ENCODE data around the gene HP. TPM values are rescaled to one million over a fixed set of nuclear protein-coding genes. Genes with fewer than 3 reads are reported as not detected.

Gene HP
- total RNA-seq, 1 donor from 2014 or later = not detected

GRCh38 chr16:72084445-72084844 is 30.1 kb downstream of the HP start:
- intact Hi-C loops (cut with micrococcal nuclease) = no loop called here

DNA sequence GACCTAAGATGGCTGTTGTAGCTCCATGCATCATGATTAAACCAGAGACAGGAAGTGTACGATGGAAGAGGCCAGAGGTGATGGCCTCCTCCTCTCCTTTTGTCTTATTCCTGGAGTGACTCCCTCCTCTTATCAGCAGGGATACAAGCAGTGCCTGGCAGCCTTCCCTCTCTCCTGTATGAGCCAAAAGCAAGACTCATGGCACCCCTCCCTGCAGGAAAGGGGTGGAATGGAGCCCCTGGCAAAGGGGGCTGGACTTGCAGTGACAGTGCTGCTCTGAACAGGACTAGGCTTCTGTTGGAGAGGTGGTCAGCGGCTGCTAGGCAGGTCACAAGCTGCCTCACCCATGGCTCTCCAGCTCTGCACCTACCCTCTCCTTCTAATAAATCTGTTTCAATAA is 30.7 kb downstream of the HP start:
- intact Hi-C loops (cut with micrococcal nuclease) = no loop called here

GRCh38 chr16:72091217-72091616 is 36.9 kb downstream of the HP start:
- intact Hi-C loops (cut with micrococcal nuclease) = no loop called here

DNA sequence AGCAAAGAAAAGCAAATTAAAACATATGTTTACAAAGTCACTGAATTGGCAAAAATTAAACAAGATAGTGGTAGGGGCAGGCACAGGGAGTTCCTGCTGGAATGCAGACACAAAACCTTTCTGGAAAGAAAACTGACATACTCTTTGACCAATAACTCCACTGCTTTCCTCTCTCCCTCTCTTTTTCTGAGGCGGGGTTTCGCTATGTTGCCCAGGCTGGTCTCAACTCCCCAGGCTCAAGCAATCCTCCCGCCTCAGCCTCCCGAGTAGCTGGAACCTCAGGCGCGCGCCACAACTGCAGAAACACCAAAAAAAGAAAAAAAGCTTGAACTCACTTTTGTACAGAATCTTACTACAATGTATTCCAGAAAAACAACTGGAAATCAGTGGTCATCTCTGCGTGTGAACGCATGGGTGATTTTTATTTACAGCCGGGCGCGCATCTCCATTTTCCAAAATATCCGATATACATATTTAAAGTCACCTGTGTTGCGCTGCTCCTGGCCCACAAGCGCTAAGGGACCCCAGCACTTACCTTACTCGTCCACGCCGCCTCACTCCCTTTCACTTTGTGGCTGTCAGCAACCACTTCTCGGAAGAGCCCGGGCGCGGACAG is 38.6 kb downstream of the HP start:
- intact Hi-C loops (cut with micrococcal nuclease) = loop anchor here (1.0 to 2.0 kb wide), 13 partner anchors 85 to 1712 kb away; partner anchors contain the start of genes AP1G1, ATXN1L, CMTR2 and DHODH

DNA sequence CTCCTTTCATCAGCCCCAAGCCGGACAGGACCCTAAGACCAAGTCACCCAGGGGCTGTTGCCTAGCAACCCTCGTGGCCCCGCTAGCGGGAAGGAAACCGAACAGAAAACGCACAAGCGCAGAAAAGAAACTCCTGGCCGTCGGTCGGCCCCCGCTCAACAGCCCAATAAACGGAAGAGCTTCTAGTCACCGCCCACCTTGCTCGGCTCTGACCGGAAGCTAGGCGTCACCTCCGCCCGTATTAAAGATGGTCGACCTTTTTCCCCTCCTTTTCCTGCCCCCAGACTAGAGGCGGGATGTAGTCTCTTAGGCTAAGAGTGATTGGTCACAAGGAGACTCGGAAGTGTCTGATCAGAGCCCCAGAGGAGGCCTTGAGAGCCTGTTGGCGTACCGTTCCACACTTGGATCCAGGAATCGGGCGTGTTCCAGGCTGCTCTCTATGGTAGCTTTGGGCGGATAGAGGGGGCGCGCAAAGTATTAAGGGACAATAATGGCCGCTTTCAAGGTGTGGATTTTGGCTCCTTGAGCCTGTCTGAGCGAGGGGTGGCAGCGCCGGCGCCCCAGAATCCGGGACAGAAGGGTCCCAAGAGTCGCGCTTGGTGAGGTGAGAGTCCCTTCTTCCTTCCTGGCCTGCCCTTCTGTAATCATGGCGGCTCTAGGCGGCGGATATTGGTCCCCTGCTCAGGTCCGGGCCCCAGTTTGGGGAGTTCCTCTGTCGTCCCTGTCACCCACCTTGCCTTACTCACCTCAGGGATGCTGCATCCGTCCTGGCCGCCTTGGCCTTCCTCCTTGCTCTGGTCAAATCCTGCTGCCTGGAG is 39.4 kb downstream of the HP start, which contains the start of the genes DHX38 and TXNL4B:
Gene DHX38, plus strand, starts transcription at position 400 of the 818 bp plus-strand sequence. CDS start 2,311 bp downstream, outside the sequence.
Gene TXNL4B, minus strand, starts transcription at position 173 of the 818 bp plus-strand sequence. CDS start 2,871 bp downstream, outside the sequence.
- intact Hi-C loops (cut with micrococcal nuclease) = loop anchor here (1.0 to 2.0 kb wide), 13 partner anchors 85 to 1712 kb away; partner anchors contain the start of genes AP1G1, ATXN1L, CMTR2 and DHODH

DNA sequence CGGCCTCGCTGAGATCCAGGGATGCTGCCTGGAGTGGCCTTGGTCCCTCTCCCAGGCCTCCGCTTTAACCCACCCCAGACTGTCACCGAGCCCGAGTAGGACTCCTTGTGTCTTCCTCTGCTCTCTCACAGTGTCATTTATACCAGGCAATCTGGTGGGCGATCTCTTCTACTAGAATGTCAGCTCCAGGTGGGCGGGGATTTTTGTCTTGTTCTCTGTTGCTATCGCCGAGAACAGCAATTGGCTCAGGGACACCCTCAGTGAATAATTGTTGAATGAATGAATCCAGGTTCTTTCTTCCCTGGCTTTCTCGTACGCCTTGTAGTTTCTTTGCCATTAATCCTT is 39.9 kb downstream of the HP start:
- intact Hi-C loops (cut with micrococcal nuclease) = no loop called here

GRCh38 chr16:72098936-72099335 is 44.6 kb downstream of the HP start:
- intact Hi-C loops (cut with micrococcal nuclease) = loop anchor here (1.0 kb wide), 1 partner anchor 33 kb away; no protein-coding TSS in a partner anchor

GRCh38 chr16:72099377-72099818 is 45.1 kb downstream of the HP start:
- intact Hi-C loops (cut with micrococcal nuclease) = loop anchor here (1.0 kb wide), 1 partner anchor 33 kb away; no protein-coding TSS in a partner anchor

DNA sequence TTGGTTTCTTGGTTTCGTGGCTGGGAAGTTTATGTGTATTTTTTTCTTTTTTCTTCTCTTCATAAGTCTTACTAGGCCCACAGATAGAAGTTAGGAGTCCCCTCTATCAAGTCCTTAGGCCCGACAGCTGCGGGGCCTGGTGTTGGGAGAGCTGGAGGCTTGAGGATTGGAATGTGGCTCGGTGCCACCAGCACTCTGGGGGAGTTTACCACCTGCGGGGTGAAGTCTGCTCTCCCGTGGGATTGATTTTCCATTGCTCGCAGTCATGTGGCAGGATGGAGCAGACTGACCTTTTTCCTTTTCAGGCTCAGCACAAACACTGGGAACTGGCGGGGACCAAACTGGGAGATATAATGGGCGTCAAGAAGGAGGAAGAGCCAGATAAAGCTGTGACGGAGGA is 46.9 kb downstream of the HP start:
- intact Hi-C loops (cut with micrococcal nuclease) = no loop called here

GRCh38 chr16:72104905-72105304 is 50.6 kb downstream of the HP start:
- intact Hi-C loops (cut with micrococcal nuclease) = no loop called here

- intact Hi-C loops (cut with micrococcal nuclease) = no loop called here
Measured at GRCh38 chr16:72105978-72106377, 51.7 kb downstream of the HP start.

- intact Hi-C loops (cut with micrococcal nuclease) = no loop called here
Measured at GRCh38 chr16:72107371-72107770, 53.1 kb downstream of the HP start.

- intact Hi-C loops (cut with micrococcal nuclease) = no loop called here
Measured at GRCh38 chr16:72108353-72109102, 54.2 kb downstream of the HP start.

GRCh38 chr16:72109300-72109699 is 55.0 kb downstream of the HP start:
- intact Hi-C loops (cut with micrococcal nuclease) = no loop called here

DNA sequence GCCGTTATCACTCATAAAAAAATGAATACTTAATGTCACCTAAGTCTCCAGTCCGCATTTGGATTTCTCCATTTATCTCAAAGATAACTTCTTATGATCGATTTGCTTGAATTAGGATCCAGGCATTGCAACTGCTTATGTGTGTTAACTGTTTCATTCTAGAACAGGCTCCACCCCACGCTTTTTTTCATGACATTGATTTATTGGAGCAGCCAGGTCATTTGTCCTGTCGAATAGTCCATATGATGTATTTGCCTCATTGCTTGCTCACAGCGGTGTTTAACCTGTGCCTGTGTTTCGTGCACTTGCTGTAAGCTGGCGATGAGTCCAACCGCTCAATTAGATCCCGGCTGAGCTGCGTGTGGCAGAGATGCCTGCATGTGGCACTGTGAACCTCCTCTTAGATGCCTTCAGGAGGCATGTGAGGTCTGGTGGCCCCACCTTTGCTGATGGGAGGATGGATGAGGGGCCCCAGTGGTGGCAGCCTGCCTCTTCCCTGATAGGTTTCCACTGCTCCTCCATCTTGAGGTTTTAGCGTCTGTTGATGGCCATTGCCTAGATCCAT is 55.7 kb downstream of the HP start:
- intact Hi-C loops (cut with micrococcal nuclease) = no loop called here

Other genes starting within 250 kb of the HP start
- 101 TPM in 2 replicates for gene AP1G1, start 245.7 kb upstream of the HP start, total RNA-seq
- gene ATXN1L, start 208.5 kb upstream of the HP start, total RNA-seq = 25.7 and 26.9 TPM in 2 replicates
- 4.5 and 5.4 TPM in 2 replicates for gene ZNF821, start 170.3 kb upstream of the HP start, total RNA-seq
- 166 and 184 TPM in 2 replicates for gene IST1, start 159.0 kb upstream of the HP start, total RNA-seq
- gene PKD1L3, start 54.1 kb upstream of the HP start, total RNA-seq = 0.05 TPM in 1 of 2 replicates, not detected in the other
- 11.2 and 11.4 TPM in 2 replicates for gene DHODH, start 45.8 kb upstream of the HP start, total RNA-seq
- not detected in 2 replicates for gene HPR, start 8.7 kb downstream of the HP start, total RNA-seq
- 14.9 and 17.6 TPM in 2 replicates for gene TXNL4B, start 39.1 kb downstream of the HP start, total RNA-seq
- 86.9 and 87.4 TPM in 2 replicates for gene DHX38, start 39.3 kb downstream of the HP start, total RNA-seq
- gene PMFBP1, start 117.7 kb downstream of the HP start, total RNA-seq = 1.4 and 1.9 TPM in 2 replicates